GM21619 (cell line): Measurements from ENCODE around the gene HES4.
"Not testable (repeated sequence)": the region's sequence is repeated elsewhere in the genome, so short reads cannot be mapped to it uniquely, and the experiment has no call there.

Experiments
- ATAC-seq: cut with Tn5 transposase; IDR thresholded peaks from one replicate; pipeline ENCODE4 v1.9.1; 2021; ENCODE audit not compliant: unreplicated experiment

The HES4 gene

GRCh38 chr1:981491-981954 is 18.4 kb downstream of the HES4 start:
- ATAC-seq, result no peak

- ATAC-seq, result no peak
Measured at GRCh38 chr1:980602-981395, 19.1 kb downstream of the HES4 start.

GRCh38 chr1:980137-980571 is 19.7 kb downstream of the HES4 start:
- ATAC-seq, result no peak

- no peak for ATAC-seq
Measured at GRCh38 chr1:979744-980072, 20.2 kb downstream of the HES4 start.

GRCh38 chr1:978835-979743 is 20.8 kb downstream of the HES4 start:
- no peak for ATAC-seq

GRCh38 chr1:978069-978834 is 21.6 kb downstream of the HES4 start:
- no peak for ATAC-seq

- ATAC-seq, result not testable (repeated sequence)
Measured at GRCh38 chr1:976791-977190, 23.1 kb downstream of the HES4 start.

- ATAC-seq, result peak; percentile 56
Measured at GRCh38 chr1:975896-976683, 23.8 kb downstream of the HES4 start.

GRCh38 chr1:975365-975764 is 24.5 kb downstream of the HES4 start:
- no peak for ATAC-seq

GRCh38 chr1:974687-975328 is 25.1 kb downstream of the HES4 start:
- no peak for ATAC-seq

- ATAC-seq, result no peak
Measured at GRCh38 chr1:974293-974640, 25.6 kb downstream of the HES4 start.

- ATAC-seq, result no peak
Measured at GRCh38 chr1:973459-974292, 26.2 kb downstream of the HES4 start.

- no peak for ATAC-seq
Measured at GRCh38 chr1:972726-973458, 27.0 kb downstream of the HES4 start.

GRCh38 chr1:971751-972506 is 28.0 kb downstream of the HES4 start:
- ATAC-seq, result no peak

GRCh38 chr1:970973-971730 is 28.7 kb downstream of the HES4 start:
- no peak for ATAC-seq

- no peak for ATAC-seq
Measured at GRCh38 chr1:970242-970972, 29.5 kb downstream of the HES4 start.
